ENCODE measurements around the gene NEK7. TPM values are rescaled to one million over a fixed set of nuclear protein-coding genes. Genes with fewer than 3 reads are reported as not detected.

NEK7 gene
- 10 to 100 TPM; 58.9 to 95.1 TPM for total RNA-seq
- polyA plus RNA-seq (ENCODE audit: insufficient read length in 2 of 2): 10 to 100 TPM; 20.2 to 26.7 TPM
- long read RNA-seq, donor 1, full-length matches to known transcripts: 7 of 7 reads
- long read RNA-seq, donor 1, partial matches to known transcripts: 0 of 7 reads
- long read RNA-seq, donor 1, other reads (novel, unspliced or antisense): 0 of 7 reads
- long read RNA-seq, donor 2, full-length matches to known transcripts: 3 of 3 reads
- long read RNA-seq, donor 2, partial matches to known transcripts: 0 of 3 reads
- long read RNA-seq, donor 2, other reads (novel, unspliced or antisense): 0 of 3 reads
- long read RNA-seq, donor 3, full-length matches to known transcripts: 4 of 4 reads
- long read RNA-seq, donor 3, partial matches to known transcripts: 0 of 4 reads
- long read RNA-seq, donor 3, other reads (novel, unspliced or antisense): 0 of 4 reads
- long read RNA-seq, donor 4, full-length matches to known transcripts: 10 of 10 reads
- long read RNA-seq, donor 4, partial matches to known transcripts: 0 of 10 reads
- long read RNA-seq, donor 4, other reads (novel, unspliced or antisense): 0 of 10 reads

- Histone ChIP-seq H3K9me3 (ENCODE audit: control insufficient read depth, insufficient read depth, low read length) (no peaks in the 10 kb centered on the region), H3K4me1 (ENCODE audit: control insufficient read depth, insufficient read depth, low read length) (peaks cover 3% of the 10 kb centered on the region), H3K4me3 (ENCODE audit: low read depth, low read length) (peak within 1 kb of the TSS; percentile 88), H3K27me3 (ENCODE audit: control insufficient read depth, insufficient read depth, low read length) (no peaks in the 10 kb centered on the region), H3K27ac (ENCODE audit: low read depth, low read length) (peak within 1 kb of the TSS; percentile 96), H3K36me3 (ENCODE audit: control insufficient read depth, insufficient read depth, low read length) (no peaks in the 10 kb centered on the region)
- under 1% methylated on average over 63 of the region's 63 CpGs for WGBS (ENCODE audit: insufficient coverage)
- DNase-seq (ENCODE audit: low read depth in 4 of 6, low spot score in 6 of 6): peak in 4 of 6 donors; percentile 60 to 92 (median 76)
Observed at GRCh38 chr1:198156745-198157240, at the start of gene NEK7. TSS of gene NEK7 (plus strand) at chr1:198156998. CDS start at chr1:198232581, 75,583 bp downstream.

GRCh38 chr1:198107091-198107501 is 49.7 kb upstream of the NEK7 start:
- no peak for DNase-seq (ENCODE audit: low read depth in 4 of 6, low spot score in 6 of 6)
- Histone ChIP-seq H3K9me3 (ENCODE audit: control insufficient read depth, insufficient read depth, low read length) (no peaks in the 10 kb centered on the region), H3K27me3 (ENCODE audit: control insufficient read depth, insufficient read depth, low read length) (no peaks in the 10 kb centered on the region), H3K36me3 (ENCODE audit: control insufficient read depth, insufficient read depth, low read length) (no peaks in the 10 kb centered on the region), H3K4me1 (ENCODE audit: control insufficient read depth, insufficient read depth, low read length) (no peaks in the 10 kb centered on the region), H3K4me3 (ENCODE audit: low read depth, low read length) (no peak overlapping the region), H3K27ac (ENCODE audit: low read depth, low read length) (no peak overlapping the region)
- 100% methylated on average over 2 of the region's 2 CpGs for WGBS (ENCODE audit: insufficient coverage)

GRCh38 chr1:198108636-198109370 is 48.0 kb upstream of the NEK7 start:
- H3K4me3 ChIP-seq (ENCODE audit: low read depth, low read length): no peak overlapping the region
- DNase-seq (ENCODE audit: low read depth in 4 of 6, low spot score in 6 of 6): no peak
- WGBS (ENCODE audit: insufficient coverage): no CpG with 5 or more reads among the region's 1 CpG
- H3K9me3 ChIP-seq (ENCODE audit: control insufficient read depth, insufficient read depth, low read length): no peaks in the 10 kb centered on the region
- H3K4me1 ChIP-seq (ENCODE audit: control insufficient read depth, insufficient read depth, low read length): no peaks in the 10 kb centered on the region
- no peaks in the 10 kb centered on the region for H3K36me3 ChIP-seq (ENCODE audit: control insufficient read depth, insufficient read depth, low read length)
- no peak overlapping the region for H3K27ac ChIP-seq (ENCODE audit: low read depth, low read length)
- H3K27me3 ChIP-seq (ENCODE audit: control insufficient read depth, insufficient read depth, low read length): no peaks in the 10 kb centered on the region

- no peak overlapping the region for H3K27ac ChIP-seq (ENCODE audit: low read depth, low read length)
- H3K4me1 ChIP-seq (ENCODE audit: control insufficient read depth, insufficient read depth, low read length): no peaks in the 10 kb centered on the region
- H3K4me3 ChIP-seq (ENCODE audit: low read depth, low read length): no peak overlapping the region
Observed at GRCh38 chr1:198109371-198109715, 47.5 kb upstream of the NEK7 start.

GRCh38 chr1:198113342-198113750 is 43.5 kb upstream of the NEK7 start:
- H3K36me3 ChIP-seq (ENCODE audit: control insufficient read depth, insufficient read depth, low read length): no peaks in the 10 kb centered on the region
- no peak overlapping the region for H3K27ac ChIP-seq (ENCODE audit: low read depth, low read length)
- no peaks in the 10 kb centered on the region for H3K4me1 ChIP-seq (ENCODE audit: control insufficient read depth, insufficient read depth, low read length)
- H3K9me3 ChIP-seq (ENCODE audit: control insufficient read depth, insufficient read depth, low read length): no peaks in the 10 kb centered on the region
- H3K27me3 ChIP-seq (ENCODE audit: control insufficient read depth, insufficient read depth, low read length): no peaks in the 10 kb centered on the region
- H3K4me3 ChIP-seq (ENCODE audit: low read depth, low read length): no peak overlapping the region
- peak in 1 of 6 donors; percentile 6 for DNase-seq (ENCODE audit: low read depth in 4 of 6, low spot score in 6 of 6)

More at GRCh38 chr1:198109371-198109715, 47.5 kb upstream of the NEK7 start:
- no peak for DNase-seq (ENCODE audit: low read depth in 4 of 6, low spot score in 6 of 6)
- H3K36me3 ChIP-seq (ENCODE audit: control insufficient read depth, insufficient read depth, low read length): no peaks in the 10 kb centered on the region
- no peaks in the 10 kb centered on the region for H3K27me3 ChIP-seq (ENCODE audit: control insufficient read depth, insufficient read depth, low read length)
- H3K9me3 ChIP-seq (ENCODE audit: control insufficient read depth, insufficient read depth, low read length): no peaks in the 10 kb centered on the region

GRCh38 chr1:198116069-198116468 is 40.7 kb upstream of the NEK7 start:
- no CpG with 5 or more reads among the region's 1 CpG for WGBS (ENCODE audit: insufficient coverage)
- H3K9me3 ChIP-seq (ENCODE audit: control insufficient read depth, insufficient read depth, low read length): no peaks in the 10 kb centered on the region
- H3K27ac ChIP-seq (ENCODE audit: low read depth, low read length): no peak overlapping the region

GRCh38 chr1:198116469-198116868 is 40.3 kb upstream of the NEK7 start:
- Histone ChIP-seq H3K27me3 (ENCODE audit: control insufficient read depth, insufficient read depth, low read length) (no peaks in the 10 kb centered on the region), H3K4me1 (ENCODE audit: control insufficient read depth, insufficient read depth, low read length) (no peaks in the 10 kb centered on the region), H3K36me3 (ENCODE audit: control insufficient read depth, insufficient read depth, low read length) (no peaks in the 10 kb centered on the region), H3K9me3 (ENCODE audit: control insufficient read depth, insufficient read depth, low read length) (no peaks in the 10 kb centered on the region), H3K27ac (ENCODE audit: low read depth, low read length) (no peak overlapping the region), H3K4me3 (ENCODE audit: low read depth, low read length) (no peak overlapping the region)
- WGBS (ENCODE audit: insufficient coverage): 100% methylated on average over 3 of the region's 5 CpGs
- no peak for DNase-seq (ENCODE audit: low read depth in 4 of 6, low spot score in 6 of 6)

More at GRCh38 chr1:198116069-198116468, 40.7 kb upstream of the NEK7 start:
- no peaks in the 10 kb centered on the region for H3K36me3 ChIP-seq (ENCODE audit: control insufficient read depth, insufficient read depth, low read length)
- H3K4me1 ChIP-seq (ENCODE audit: control insufficient read depth, insufficient read depth, low read length): no peaks in the 10 kb centered on the region
- no peak overlapping the region for H3K4me3 ChIP-seq (ENCODE audit: low read depth, low read length)
- H3K27me3 ChIP-seq (ENCODE audit: control insufficient read depth, insufficient read depth, low read length): no peaks in the 10 kb centered on the region
- DNase-seq (ENCODE audit: low read depth in 4 of 6, low spot score in 6 of 6): no peak

GRCh38 chr1:198117267-198117666 is 39.5 kb upstream of the NEK7 start:
- no peaks in the 10 kb centered on the region for H3K4me1 ChIP-seq (ENCODE audit: control insufficient read depth, insufficient read depth, low read length)
- no peaks in the 10 kb centered on the region for H3K27me3 ChIP-seq (ENCODE audit: control insufficient read depth, insufficient read depth, low read length)
- no peaks in the 10 kb centered on the region for H3K9me3 ChIP-seq (ENCODE audit: control insufficient read depth, insufficient read depth, low read length)
- no CpG with 5 or more reads among the region's 1 CpG for WGBS (ENCODE audit: insufficient coverage)
- no peak overlapping the region for H3K4me3 ChIP-seq (ENCODE audit: low read depth, low read length)
- H3K36me3 ChIP-seq (ENCODE audit: control insufficient read depth, insufficient read depth, low read length): no peaks in the 10 kb centered on the region
- no peak overlapping the region for H3K27ac ChIP-seq (ENCODE audit: low read depth, low read length)
- no peak for DNase-seq (ENCODE audit: low read depth in 4 of 6, low spot score in 6 of 6)

GRCh38 chr1:198118134-198118533 is 38.7 kb upstream of the NEK7 start:
- H3K27ac ChIP-seq (ENCODE audit: low read depth, low read length): no peak overlapping the region
- 50% methylated on average over 1 of the region's 2 CpGs for WGBS (ENCODE audit: insufficient coverage)
- no peaks in the 10 kb centered on the region for H3K36me3 ChIP-seq (ENCODE audit: control insufficient read depth, insufficient read depth, low read length)
- H3K9me3 ChIP-seq (ENCODE audit: control insufficient read depth, insufficient read depth, low read length): no peaks in the 10 kb centered on the region
- H3K4me3 ChIP-seq (ENCODE audit: low read depth, low read length): no peak overlapping the region
- DNase-seq (ENCODE audit: low read depth in 4 of 6, low spot score in 6 of 6): peak in 2 of 6 donors; percentile 22 to 74
- no peaks in the 10 kb centered on the region for H3K27me3 ChIP-seq (ENCODE audit: control insufficient read depth, insufficient read depth, low read length)
- H3K4me1 ChIP-seq (ENCODE audit: control insufficient read depth, insufficient read depth, low read length): no peaks in the 10 kb centered on the region

Measured in spinal cord (tissue), 10 donors.